Measurements from ENCODE around the gene ZNF236.

DNA sequence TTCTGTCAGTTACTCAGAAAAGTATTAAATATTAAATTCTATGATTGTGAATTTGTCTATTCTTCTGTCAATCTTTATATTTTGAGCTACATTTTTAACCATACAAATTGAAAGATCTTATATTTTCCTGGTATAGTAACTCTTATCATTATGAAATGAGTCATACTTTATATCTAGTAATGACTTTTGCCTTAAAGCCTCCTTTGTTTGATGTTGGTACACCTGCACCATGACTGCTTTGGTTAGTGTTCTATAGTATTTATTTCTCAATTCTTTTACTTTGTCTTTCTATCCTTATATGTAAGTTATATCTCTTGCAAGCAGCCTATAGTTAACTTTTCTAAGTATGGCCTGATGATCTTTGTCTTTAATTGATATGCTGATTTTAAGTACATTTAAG, 13.0 kb downstream of the ZNF236 start:
- TF ChIP-seq POLR2A (IDR thresholded peaks at IDR 0.05) (no peak), CTCF (IDR thresholded peaks at IDR 0.05) (no peak)

Data from sigmoid colon (tissue), 3 donors.